Neural cell (in vitro differentiated cells): Measurements from ENCODE around the gene CITED2.

Experiments
- EP300 ChIP-seq: fragments of 450-650 bp; conservative IDR thresholded peaks from 2 replicates; pipeline ENCODE4 v1.6.1; 2014; ENCODE audit warnings: antibody characterized with exemption, mild to moderate bottlenecking, moderate library complexity; ENCODE audit not compliant: poor library complexity, severe bottlenecking
- EZH2 ChIP-seq: fragments of 200-600, 300-800 bp; shearing (Covaris generic), sonication (generic); IDR thresholded peaks from 2 replicates; pipeline ENCODE4 v1.6.1; 2014; ENCODE audit warnings: antibody characterized with exemption, low read length, borderline replicate concordance, mild to moderate bottlenecking; ENCODE audit not compliant: insufficient read depth, poor library complexity, severe bottlenecking
- POLR2AphosphoS5 ChIP-seq: IDR thresholded peaks from 2 replicates; pipeline ENCODE4 v1.6.1; 2012
- TAF1 ChIP-seq: IDR thresholded peaks from 2 replicates; pipeline ENCODE4 v1.6.1; 2012; ENCODE audit warnings: low read depth
- TF ChIP-seq, protein P1 (sequence below): fragments of 450-650 bp; IDR thresholded peaks from 2 replicates; pipeline ENCODE4 v1.5.1; 2014; ENCODE audit warnings: antibody characterized with exemption, mild to moderate bottlenecking, moderate library complexity; ENCODE audit not compliant: poor library complexity, severe bottlenecking

DNA sequence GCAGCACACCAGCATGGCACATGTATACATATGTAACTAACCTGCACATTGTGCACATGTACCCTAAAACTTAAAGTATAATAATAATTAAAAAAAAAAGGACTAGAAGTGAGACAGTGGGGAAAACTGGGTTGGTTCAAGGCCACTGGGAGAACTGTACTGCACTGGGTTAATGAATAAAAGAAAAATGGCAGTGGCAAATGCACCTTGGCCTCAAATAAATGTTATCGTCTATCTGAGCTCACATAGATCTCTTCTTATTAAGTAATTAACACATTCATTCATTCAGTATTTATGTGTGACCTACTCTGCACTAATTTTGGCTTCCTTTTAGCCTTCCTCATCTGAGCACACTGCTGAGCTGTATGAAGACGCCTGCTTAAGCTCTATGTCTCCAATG, 17.5 kb downstream of the CITED2 start:
- TF ChIP-seq, protein P1, sequence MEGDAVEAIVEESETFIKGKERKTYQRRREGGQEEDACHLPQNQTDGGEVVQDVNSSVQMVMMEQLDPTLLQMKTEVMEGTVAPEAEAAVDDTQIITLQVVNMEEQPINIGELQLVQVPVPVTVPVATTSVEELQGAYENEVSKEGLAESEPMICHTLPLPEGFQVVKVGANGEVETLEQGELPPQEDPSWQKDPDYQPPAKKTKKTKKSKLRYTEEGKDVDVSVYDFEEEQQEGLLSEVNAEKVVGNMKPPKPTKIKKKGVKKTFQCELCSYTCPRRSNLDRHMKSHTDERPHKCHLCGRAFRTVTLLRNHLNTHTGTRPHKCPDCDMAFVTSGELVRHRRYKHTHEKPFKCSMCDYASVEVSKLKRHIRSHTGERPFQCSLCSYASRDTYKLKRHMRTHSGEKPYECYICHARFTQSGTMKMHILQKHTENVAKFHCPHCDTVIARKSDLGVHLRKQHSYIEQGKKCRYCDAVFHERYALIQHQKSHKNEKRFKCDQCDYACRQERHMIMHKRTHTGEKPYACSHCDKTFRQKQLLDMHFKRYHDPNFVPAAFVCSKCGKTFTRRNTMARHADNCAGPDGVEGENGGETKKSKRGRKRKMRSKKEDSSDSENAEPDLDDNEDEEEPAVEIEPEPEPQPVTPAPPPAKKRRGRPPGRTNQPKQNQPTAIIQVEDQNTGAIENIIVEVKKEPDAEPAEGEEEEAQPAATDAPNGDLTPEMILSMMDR: no peak
- TF ChIP-seq POLR2AphosphoS5: no peak
- TF ChIP-seq EZH2: no peak
- no peak for TF ChIP-seq EP300
- TF ChIP-seq TAF1: no peak
